NOMO-1 (cell line): ENCODE measurements around the gene DPP6.

Experiments used
- DNase-seq, 2 experiments: peaks; one replicate each; lab custom pipeline; 2025; ENCODE audit not compliant: unreplicated experiment in 2 of 2; lab: John Stamatoyannopoulos, UW

DPP6 gene

GRCh38 chr7:154509192-154509591 lies 457.0 kb downstream of the DPP6 start:
- DNase-seq, result no peak

DNA sequence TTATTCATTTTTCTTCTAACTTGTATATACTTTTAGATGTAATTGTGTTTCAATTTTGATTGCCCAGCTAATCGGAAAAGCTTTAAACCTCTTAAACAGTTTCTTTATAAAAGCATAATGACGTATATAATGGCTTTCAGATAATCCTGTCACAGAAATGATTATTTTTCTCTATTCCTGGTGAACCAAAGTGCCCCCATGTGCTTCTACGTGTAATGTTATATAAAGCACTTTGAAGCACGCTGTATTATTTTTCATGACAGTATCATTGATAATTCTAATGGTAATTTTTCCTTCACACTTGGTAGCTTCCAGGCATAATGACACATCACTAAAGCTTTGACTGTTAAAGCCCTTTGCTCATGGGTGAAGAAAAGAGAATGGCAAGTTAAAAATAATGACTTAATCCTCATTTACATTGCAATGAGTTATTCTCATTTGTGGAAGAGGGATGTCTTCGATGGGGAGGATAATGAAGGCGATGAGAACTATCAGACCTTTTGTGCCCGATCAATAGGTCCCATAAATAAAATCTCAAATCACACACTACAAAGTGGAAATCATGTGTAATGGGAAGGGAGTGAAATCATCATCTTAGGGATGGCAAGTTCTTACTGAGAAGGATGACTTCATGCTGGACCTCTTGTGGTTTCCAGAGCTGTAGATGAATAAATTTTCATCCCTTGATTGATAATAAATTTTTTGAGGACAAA lies 460.1 kb downstream of the DPP6 start:
- no peak for DNase-seq

DNA sequence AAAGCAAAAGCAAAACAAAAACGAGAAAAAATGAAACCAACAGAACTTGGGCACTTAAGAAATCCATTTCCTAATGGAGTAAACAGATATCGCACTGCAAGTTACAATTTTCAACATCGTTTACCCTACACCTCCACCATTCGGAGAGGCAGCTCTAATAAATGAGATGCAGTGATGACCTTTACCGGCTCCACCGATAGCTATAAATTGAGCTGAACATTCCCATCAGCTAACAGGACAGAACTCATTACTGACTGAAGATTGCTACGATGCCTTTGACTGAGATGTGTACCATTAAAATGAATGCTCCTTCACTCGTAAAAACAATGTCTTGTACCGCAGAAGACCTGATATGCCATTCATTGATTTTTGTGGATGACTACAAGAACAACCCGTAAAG lies 465.6 kb downstream of the DPP6 start:
- DNase-seq, result no peak

DNA sequence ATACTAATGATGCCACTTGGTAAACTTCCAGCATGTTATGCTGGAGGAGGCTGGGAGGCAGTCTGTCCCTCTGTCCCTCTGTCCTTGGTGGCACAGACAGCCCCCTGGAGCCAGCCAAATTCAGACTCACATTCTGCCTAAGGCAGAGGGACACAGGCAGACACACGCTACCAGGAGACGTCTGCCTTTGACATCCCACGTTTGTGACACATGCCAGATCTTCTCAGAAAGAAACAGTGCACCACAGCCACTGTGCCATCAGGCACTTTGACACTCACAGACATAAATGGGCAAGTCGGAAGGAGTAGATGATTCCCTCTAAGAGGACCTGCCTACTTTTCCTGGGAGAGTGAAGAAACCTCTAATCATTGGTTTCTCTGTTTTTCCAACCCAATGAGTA lies 467.0 kb downstream of the DPP6 start:
- DNase-seq, result no peak

- DNase-seq, result no peak
Measured at GRCh38 chr7:154530136-154530535, 477.9 kb downstream of the DPP6 start.

GRCh38 chr7:154532771-154533170 lies 480.6 kb downstream of the DPP6 start:
- DNase-seq, result no peak

- DNase-seq, result no peak
Measured at GRCh38 chr7:154540596-154540995, 488.4 kb downstream of the DPP6 start.

GRCh38 chr7:154541606-154542005 lies 489.4 kb downstream of the DPP6 start:
- no peak for DNase-seq

DNA sequence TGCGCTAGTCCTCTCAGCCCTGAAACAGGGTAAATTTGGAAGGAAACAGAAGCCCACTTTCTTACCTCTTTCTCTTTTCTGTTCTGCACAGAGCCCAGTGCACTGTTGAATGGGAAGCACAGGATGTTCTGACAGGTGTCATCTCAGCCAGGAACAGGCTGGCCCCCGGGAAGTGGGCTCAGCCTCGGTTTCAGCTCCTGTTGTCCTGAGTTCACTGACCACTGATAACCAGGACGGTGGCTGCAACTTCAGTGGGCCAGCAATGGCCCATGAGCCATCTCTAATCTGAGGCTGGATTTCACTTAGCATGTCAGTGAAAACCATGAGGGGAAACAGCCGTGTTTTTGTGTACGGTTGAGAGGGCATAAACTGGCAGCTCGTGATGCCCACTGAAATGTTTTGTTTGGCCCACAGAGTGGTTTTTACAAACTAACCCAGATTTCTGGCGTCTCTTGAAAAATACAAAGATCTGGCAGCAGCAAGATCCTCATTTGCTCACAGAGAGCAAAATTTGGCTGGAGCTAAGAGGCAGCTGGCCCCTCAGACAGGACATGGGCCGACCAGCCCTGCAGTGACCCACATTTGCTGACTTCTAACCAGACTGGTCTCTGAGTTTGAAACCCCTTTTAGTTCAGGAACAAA lies 494.9 kb downstream of the DPP6 start:
- DNase-seq, result no peak

- DNase-seq, result no peak
Measured at GRCh38 chr7:154553711-154554265, 501.6 kb downstream of the DPP6 start.

DNA sequence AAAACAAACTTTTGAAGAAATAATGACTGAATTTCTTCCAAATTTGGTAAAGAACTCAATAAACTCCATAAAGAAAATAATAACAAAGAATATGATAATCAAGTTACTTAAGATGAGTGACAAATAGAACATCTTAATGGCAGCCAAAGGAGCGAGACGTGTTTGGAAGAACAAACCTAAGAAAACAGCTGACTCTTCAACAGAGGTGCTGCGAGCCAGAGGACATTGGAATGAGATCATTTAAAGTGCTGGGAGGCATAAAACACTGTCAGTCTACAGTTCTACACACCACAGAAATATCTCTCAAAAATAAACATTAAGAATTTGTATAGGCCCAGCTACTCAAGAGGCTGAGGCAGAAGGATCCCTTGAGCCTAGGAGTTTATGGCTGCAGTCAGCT lies 507.3 kb downstream of the DPP6 start:
- DNase-seq, result no peak

GRCh38 chr7:154564676-154565075 lies 512.5 kb downstream of the DPP6 start:
- DNase-seq, result no peak

DNA sequence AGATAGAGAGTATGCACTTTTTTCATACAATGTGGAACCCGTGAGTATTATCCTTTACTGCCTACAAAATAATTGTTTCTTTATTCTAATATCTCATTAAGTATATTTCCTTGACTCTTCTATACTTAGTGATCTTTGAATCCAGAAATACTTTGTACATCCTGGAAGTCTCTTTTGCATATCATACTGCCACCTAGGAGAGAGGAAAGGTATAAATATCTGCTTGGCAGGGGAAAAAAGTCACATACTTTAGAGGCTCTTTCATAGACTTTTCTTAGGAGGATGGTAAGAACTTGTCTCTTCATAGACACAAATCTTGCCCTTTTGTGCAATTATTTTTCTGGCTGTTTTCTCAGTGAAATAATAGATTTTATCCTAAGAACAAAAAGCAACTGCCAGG lies 514.7 kb downstream of the DPP6 start:
- no peak for DNase-seq

DNA sequence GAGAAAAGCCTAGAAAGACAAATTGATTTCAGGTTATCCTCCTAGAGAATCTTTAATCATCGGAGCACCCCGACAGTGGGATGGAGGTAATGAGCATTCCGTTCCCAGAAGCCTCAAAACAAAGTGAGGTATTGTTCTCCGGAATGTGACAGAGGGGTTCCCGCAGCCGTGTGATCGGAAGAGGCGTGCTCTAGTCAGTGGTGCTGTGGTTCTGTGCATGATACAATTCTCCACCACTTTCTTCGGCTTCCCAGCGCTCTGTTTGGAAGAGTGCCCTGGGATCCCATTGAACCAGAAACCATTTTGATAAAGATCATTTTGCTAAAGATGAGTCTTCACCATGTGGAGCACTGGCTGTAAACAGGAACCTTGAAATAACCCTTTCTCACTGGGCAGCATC lies 516.1 kb downstream of the DPP6 start:
- no peak for DNase-seq

- no peak for DNase-seq
Measured at GRCh38 chr7:154569916-154570315, 517.7 kb downstream of the DPP6 start.

DNA sequence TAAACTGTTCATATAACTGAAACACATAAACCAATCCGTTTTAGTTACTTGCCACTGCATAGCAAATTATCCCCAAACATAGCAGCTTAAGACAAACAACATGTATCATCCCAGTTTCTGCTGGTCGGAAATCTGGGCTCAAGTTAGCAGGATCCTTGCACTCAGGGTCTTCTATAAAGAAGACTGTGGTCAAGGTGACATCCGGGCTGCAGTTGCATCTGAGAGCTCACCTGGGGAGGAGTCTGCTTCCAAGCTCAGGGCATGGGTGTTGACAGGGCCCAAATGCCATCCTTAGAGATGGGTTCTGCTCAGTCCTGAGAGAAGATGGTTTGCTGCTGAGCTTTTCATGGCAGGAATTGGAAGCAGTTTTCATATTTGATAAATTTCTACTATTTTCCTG lies 519.6 kb downstream of the DPP6 start:
- DNase-seq, result no peak

DNA sequence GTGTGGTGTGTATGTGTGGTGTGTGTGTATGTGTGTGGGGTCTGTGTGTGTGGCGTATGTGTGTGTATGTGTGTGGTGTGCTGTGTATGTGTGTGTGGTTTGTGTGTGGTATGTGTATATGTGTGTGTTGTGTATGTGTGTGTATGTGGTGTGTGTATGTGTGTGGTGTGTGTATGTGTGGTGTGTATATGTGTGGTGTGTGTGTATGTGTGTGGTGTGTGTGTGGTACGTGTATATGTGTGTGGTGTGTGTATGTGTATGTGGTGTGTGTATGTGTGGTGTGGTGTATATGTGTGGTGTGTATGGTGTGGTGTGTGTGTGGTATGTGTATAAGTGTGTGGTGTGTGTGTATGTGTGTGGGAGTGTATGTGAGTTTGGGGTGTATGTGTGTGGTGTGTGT lies 522.0 kb downstream of the DPP6 start:
- no peak for DNase-seq

GRCh38 chr7:154575497-154575896 lies 523.3 kb downstream of the DPP6 start:
- no peak for DNase-seq

DNA sequence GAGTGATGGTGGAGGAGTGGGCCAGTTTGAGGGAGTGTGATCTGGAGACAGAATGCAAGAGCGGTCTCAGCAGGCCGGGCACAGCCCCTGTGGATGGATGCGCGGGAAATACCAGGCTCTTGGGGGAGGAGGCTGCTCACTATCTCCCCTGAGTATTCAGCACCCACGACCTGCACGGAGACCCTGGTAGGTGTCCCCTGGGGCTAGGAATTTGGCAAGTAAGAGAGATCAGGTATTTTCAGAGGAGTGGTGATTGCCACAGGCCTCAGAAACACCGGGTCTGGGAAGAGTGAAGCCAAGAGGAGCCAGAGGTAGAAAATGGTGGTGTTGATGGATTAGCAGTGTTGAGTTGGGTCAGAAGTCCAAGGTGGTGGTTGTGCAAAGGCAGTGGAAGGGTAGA lies 524.4 kb downstream of the DPP6 start:
- no peak for DNase-seq

GRCh38 chr7:154577141-154577873 lies 525.1 kb downstream of the DPP6 start:
- DNase-seq, result no peak

DNA sequence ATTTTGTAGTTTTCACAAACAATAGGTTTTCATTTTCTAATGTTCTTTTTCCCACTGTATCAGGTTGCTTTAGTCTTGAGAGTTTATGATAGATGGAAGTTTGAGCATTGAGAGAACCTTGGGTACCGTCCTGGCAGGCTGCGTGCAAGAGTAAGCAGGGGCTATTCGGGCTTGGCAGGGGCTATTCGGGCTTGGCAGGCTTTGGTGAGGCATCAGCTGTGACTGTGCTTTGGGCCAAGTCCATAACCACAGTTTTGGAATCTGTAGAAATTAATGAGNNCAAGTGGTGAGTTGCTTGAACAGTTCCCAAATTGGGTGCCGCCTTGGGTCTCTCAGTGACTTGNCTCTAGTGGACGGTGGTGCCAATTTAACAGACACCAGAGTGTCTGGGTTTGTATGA lies 526.1 kb downstream of the DPP6 start:
- DNase-seq, result no peak

DNA sequence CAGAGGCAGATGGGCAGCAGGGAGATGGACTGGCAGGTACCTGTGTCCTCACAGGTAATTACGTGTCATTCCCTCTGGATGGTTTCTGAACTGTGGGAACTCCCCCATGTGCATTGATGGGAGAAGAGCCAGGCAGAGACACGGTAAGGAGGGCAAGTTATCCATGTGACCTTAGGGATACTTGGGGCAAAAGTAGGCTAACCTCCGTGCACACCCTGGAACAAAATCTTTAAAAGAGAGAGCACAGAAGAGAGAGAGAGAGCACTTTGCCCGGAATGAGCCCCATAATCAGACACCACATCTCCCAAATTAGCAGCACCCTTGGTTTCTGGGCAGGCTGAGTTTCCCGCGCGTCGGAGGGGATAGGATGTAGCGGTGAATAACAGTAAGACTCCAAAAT lies 527.5 kb downstream of the DPP6 start:
- no peak for DNase-seq
